SK-N-SH (cell line): ENCODE data around the gene PWWP2B. TPM values are rescaled to one million over a fixed set of nuclear protein-coding genes. Genes with fewer than 3 reads are reported as not detected.

ENCODE experiments used
- CTCF ChIA-PET: fragments of 300-600, 350-600 bp; formaldehyde crosslinking; extraction: SDS; loops from one replicate; lab custom pipeline; 2021; lab: Yijun Ruan, JAX
- POLR2A ChIA-PET: fragments of 350-600 bp; sonication (Branson Sonifier 250); formaldehyde crosslinking; extraction: SDS; loops from one replicate; lab custom pipeline; 2020; ENCODE audit warnings: antibody characterized with exemption, inconsistent platforms; lab: Yijun Ruan, JAX
- DNase-seq: peaks from one replicate; pipeline ENCODE4 v3.0.0; 2012
- H2AFZ ChIP-seq: fragments of 200-600 bp; sonication (generic); 2 replicates; pipeline ENCODE4 v1.8.1; 2016; ENCODE audit warnings: antibody characterized with exemption, mild to moderate bottlenecking, low read depth
- H3F3A ChIP-seq: fragments of 200-600 bp; sonication (generic); replicated peaks from 2 replicates; pipeline ENCODE3; 2016; ENCODE audit warnings: antibody characterized with exemption, mild to moderate bottlenecking; ENCODE audit not compliant: insufficient read depth
- H3K27ac ChIP-seq, 2 experiments: fragments of 200-500 bp in 1 of 2; fragments of 200-600 bp in 1 of 2; sonication (Bioruptor generic) in 1 of 2; sonication (generic), shearing (Covaris generic) in 1 of 2; 2 replicates each; pipeline versions ENCODE4 v1.5.1 to v1.6.1; 2014 to 2016; ENCODE audit warnings: low read depth in 2 of 2, inconsistent platforms in 1 of 2, low read length in 1 of 2, mild to moderate bottlenecking in 1 of 2, mixed read lengths in 1 of 2
- H3K27me3 ChIP-seq: fragments of 200-600 bp; sonication (generic), shearing (Covaris generic); 2 replicates; pipeline ENCODE4 v1.6.1; 2016; ENCODE audit warnings: mixed run types; ENCODE audit not compliant: insufficient read depth
- H3K36me3 ChIP-seq, 2 experiments: fragments of 200-500 bp in 1 of 2; fragments of 200-600 bp in 1 of 2; sonication (Bioruptor generic) in 1 of 2; sonication (generic) in 1 of 2; replicated peaks in 1 of 2; 2 replicates each; pipeline versions ENCODE3 to v1.5.1; 2014 to 2016; ENCODE audit warnings: low read length in 1 of 2, mild to moderate bottlenecking in 1 of 2; ENCODE audit not compliant: insufficient read depth in 2 of 2, control insufficient read depth in 1 of 2
- H3K4me1 ChIP-seq, 2 experiments: fragments of 200-500 bp in 1 of 2; fragments of 200-600 bp in 1 of 2; sonication (Bioruptor generic) in 1 of 2; sonication (generic), shearing (Covaris generic) in 1 of 2; 2 replicates each; pipeline versions ENCODE4 v1.5.1 to v1.6.1; 2014 to 2016; ENCODE audit warnings: low read depth in 1 of 2, low read length in 1 of 2, mixed run types in 1 of 2; ENCODE audit not compliant: insufficient read depth in 2 of 2, control insufficient read depth in 1 of 2
- H3K4me2 ChIP-seq: fragments of 200-600 bp; sonication (generic), shearing (Covaris generic); 2 replicates; pipeline ENCODE4 v1.6.1; 2017; ENCODE audit warnings: mixed run types
- H3K4me3 ChIP-seq, 2 experiments: fragments of 200-500 bp in 1 of 2; fragments of 200-600 bp in 1 of 2; sonication (Bioruptor generic) in 1 of 2; sonication (generic), shearing (Covaris generic) in 1 of 2; 2 replicates each; pipeline versions ENCODE4 v1.5.1 to v1.8.1; 2014 to 2016; ENCODE audit warnings: low read depth in 2 of 2, inconsistent platforms in 1 of 2, low read length in 1 of 2, mild to moderate bottlenecking in 1 of 2, mixed read lengths in 1 of 2, moderate library complexity in 1 of 2
- H3K79me2 ChIP-seq: fragments of 200-600 bp; sonication (generic); 2 replicates; pipeline ENCODE4 v1.8.1; 2017; ENCODE audit warnings: mild to moderate bottlenecking; ENCODE audit not compliant: insufficient read depth
- H3K9ac ChIP-seq: fragments of 200-600 bp; sonication (generic); 2 replicates; pipeline ENCODE4 v1.6.1; 2017; ENCODE audit warnings: mixed run types
- H3K9me2 ChIP-seq: fragments of 200-600 bp; sonication (generic); 2 replicates; pipeline ENCODE4 v1.6.1; 2017; ENCODE audit warnings: mixed run types
- H3K9me3 ChIP-seq: fragments of 200-600 bp; sonication (generic); 2 replicates; pipeline ENCODE4 v1.6.1; 2017; ENCODE audit warnings: mixed run types, mild to moderate bottlenecking, moderate library complexity
- H4K20me1 ChIP-seq: fragments of 200-600 bp; sonication (generic); 2 replicates; pipeline ENCODE4 v1.6.1; 2017; ENCODE audit warnings: mild to moderate bottlenecking, mixed run types; ENCODE audit not compliant: insufficient read depth
- FOSL2 ChIP-seq: IDR thresholded peaks from 2 replicates; pipeline ENCODE4 v1.4.0; 2012; ENCODE audit warnings: low read depth, mild to moderate bottlenecking, moderate library complexity, borderline replicate concordance
- JUND ChIP-seq: IDR thresholded peaks from 2 replicates; pipeline ENCODE4 v1.4.0; 2012
- MAX ChIP-seq: IDR thresholded peaks from 2 replicates; pipeline ENCODE4 v1.4.0; 2012; ENCODE audit warnings: low read depth
- MXI1 ChIP-seq: IDR thresholded peaks from 2 replicates; pipeline ENCODE4 v1.6.1; 2012; ENCODE audit warnings: mild to moderate bottlenecking, low read depth, low read length, improper control_type of control experiment
- PBX3 ChIP-seq: IDR thresholded peaks from 2 replicates; pipeline ENCODE4; 2012
- YY1 ChIP-seq: IDR thresholded peaks from 2 replicates; pipeline ENCODE4 v1.4.0; 2012; ENCODE audit warnings: low read depth, mild to moderate bottlenecking
- WGBS: methylation state at CpG from one replicate; pipeline ENCODE4 v1.1.6; 2017; ENCODE audit warnings: low lambda C conversion rate; 5-methylcytosine and 5-hydroxymethylcytosine counted together
- polyA plus RNA-seq, 3 experiments: library from polyadenylated mRNA; depleted of rRNA; stranded (reverse); fragments of >200 nt; gene quantifications; 2 replicates each; pipeline ENCODE4 v1.2.3, GENCODE V29; 2012
- TF ChIP-seq, protein P1 (sequence below): fragments of 200-600 bp; sonication (generic); IDR thresholded peaks from 2 replicates; pipeline ENCODE4 v1.6.1; 2017; ENCODE audit warnings: antibody characterized with exemption, mild to moderate bottlenecking, moderate library complexity

PWWP2B gene
- polyA plus RNA-seq, 1 of the 3 experiments (the other 2 are of a cell fraction) = 2.4 TPM

GRCh38 chr10:132357286-132358058, 39.5 kb upstream of the PWWP2B start:
- CTCF ChIA-PET = interaction anchor here (0.9 kb wide), 1 partner anchor 26 kb away, joined by 3 read pairs; no protein-coding TSS in a partner anchor

DNA sequence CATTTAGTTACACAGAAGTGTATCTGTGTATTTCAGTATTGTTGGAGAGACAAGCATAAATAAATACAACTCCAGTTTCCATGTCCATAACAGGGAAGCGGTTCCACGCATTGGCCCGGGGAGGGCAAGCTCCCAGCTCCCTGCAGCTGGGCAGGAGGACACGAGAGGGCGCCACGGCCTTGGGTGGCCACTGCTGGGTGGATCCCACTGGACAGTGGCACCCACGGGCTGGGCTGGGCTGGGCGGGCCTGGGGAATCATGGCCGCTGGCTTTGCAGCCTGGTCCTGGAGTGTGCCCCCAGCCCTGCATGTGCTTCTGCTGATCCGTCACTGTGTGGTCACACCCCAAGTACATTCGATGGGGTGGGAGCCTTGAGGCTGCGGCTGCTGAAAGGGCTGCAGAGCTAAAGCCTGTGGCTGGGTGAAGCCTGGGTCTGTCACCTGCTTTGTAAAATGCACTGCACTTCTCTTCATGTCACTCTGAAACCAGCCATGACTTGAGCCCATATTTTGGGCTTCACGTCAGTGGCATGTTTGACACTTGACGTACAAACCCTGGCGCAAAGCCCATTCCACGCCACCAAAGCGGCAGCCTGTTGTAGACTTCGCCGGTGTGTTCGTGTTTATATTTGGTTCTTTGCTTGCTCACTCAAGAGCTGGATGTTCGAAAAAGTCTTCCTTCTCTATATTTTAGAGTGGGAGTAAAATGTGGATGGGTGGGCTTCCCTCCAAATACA, 37.5 kb upstream of the PWWP2B start:
- no peaks in the 10 kb centered on the region for H4K20me1 ChIP-seq
- 82% methylated on average over 17 of the region's 21 CpGs for WGBS
- no peaks in the 10 kb centered on the region for H3K4me1 ChIP-seq
- no peak overlapping the region for H3K9ac ChIP-seq
- no peaks in the 10 kb centered on the region for H3K9me3 ChIP-seq
- no peak overlapping the region for H3K4me2 ChIP-seq
- H3F3A ChIP-seq = no peaks in the 10 kb centered on the region
- no peaks in the 10 kb centered on the region for H3K9me2 ChIP-seq
- H3K27ac ChIP-seq = no peak overlapping the region
- POLR2A ChIA-PET = no interaction called here
- peaks cover 0 to 12% of the 10 kb centered on the region in 2 experiments for H3K36me3 ChIP-seq
- CTCF ChIA-PET = interaction anchor here (1.0 to 3.5 kb wide), 14 partner anchors 9 to 136 kb away, joined by 3 to 31 read pairs (median 4); no protein-coding TSS in a partner anchor
- H3K4me3 ChIP-seq = no peak overlapping the region
- no peaks in the 10 kb centered on the region for H3K27me3 ChIP-seq
- H3K79me2 ChIP-seq = no peaks in the 10 kb centered on the region
- TF ChIP-seq PBX3 = no peak
- no peak for TF ChIP-seq MAX
- TF ChIP-seq YY1 = no peak
- no peak for TF ChIP-seq JUND
- TF ChIP-seq, all 33 proteins: peak for 0
- no peak for DNase-seq
- H2AFZ ChIP-seq = no peak overlapping the region

More at GRCh38 chr10:132357286-132358058, 39.5 kb upstream of the PWWP2B start:
- Histone ChIP-seq H2AFZ (no peak overlapping the region), H3K36me3 (peaks cover 0 to 16% of the 10 kb centered on the region in 2 experiments), H3K27ac (no peak overlapping the region), H3K4me3 (no peak overlapping the region), H4K20me1 (peaks cover 5% of the 10 kb centered on the region; the same call in 1 of the 2 replicates), H3K79me2 (no peaks in the 10 kb centered on the region), H3K4me1 (no peaks in the 10 kb centered on the region), H3K9me2 (no peaks in the 10 kb centered on the region), H3F3A (no peaks in the 10 kb centered on the region), H3K27me3 (no peaks in the 10 kb centered on the region), H3K4me2 (no peak overlapping the region), H3K9ac (no peak overlapping the region), H3K9me3 (no peaks in the 10 kb centered on the region)
- TF ChIP-seq MAX = no peak
- TF ChIP-seq FOSL2 = no peak
- TF ChIP-seq, protein P1, sequence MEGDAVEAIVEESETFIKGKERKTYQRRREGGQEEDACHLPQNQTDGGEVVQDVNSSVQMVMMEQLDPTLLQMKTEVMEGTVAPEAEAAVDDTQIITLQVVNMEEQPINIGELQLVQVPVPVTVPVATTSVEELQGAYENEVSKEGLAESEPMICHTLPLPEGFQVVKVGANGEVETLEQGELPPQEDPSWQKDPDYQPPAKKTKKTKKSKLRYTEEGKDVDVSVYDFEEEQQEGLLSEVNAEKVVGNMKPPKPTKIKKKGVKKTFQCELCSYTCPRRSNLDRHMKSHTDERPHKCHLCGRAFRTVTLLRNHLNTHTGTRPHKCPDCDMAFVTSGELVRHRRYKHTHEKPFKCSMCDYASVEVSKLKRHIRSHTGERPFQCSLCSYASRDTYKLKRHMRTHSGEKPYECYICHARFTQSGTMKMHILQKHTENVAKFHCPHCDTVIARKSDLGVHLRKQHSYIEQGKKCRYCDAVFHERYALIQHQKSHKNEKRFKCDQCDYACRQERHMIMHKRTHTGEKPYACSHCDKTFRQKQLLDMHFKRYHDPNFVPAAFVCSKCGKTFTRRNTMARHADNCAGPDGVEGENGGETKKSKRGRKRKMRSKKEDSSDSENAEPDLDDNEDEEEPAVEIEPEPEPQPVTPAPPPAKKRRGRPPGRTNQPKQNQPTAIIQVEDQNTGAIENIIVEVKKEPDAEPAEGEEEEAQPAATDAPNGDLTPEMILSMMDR = no peak
- no peak for TF ChIP-seq MXI1
- WGBS = 97% methylated on average over 12 of the region's 15 CpGs
- no peak for DNase-seq
- POLR2A ChIA-PET = no interaction called here
